SU-DHL-6 (cell line): ENCODE results near the gene GRIA2.

ENCODE experiments used
- H2AFZ ChIP-seq: fragments of 200-600 bp; sonication (generic); 2 replicates; pipeline ENCODE4 v1.6.1; 2014; ENCODE audit warnings: low read depth, mild to moderate bottlenecking, moderate library complexity, mixed read lengths, antibody characterized with exemption, low read length; ENCODE audit not compliant: severe bottlenecking
- H3F3A ChIP-seq: fragments of 200-600 bp; shearing (Covaris generic); 2 replicates; pipeline ENCODE4 v1.6.0; 2016; ENCODE audit warnings: antibody characterized with exemption, mild to moderate bottlenecking; ENCODE audit not compliant: insufficient read depth
- H3K27ac ChIP-seq: fragments of 200-600 bp; sonication (generic); 2 replicates; pipeline ENCODE4 v1.5.1; 2016; ENCODE audit warnings: low read depth, mild to moderate bottlenecking, low read length, moderate library complexity, mixed read lengths
- H3K27me3 ChIP-seq: fragments of 200-600 bp; sonication (generic), shearing (Covaris generic); 2 replicates; pipeline ENCODE4 v1.6.0; 2014; ENCODE audit warnings: mild to moderate bottlenecking, low read length
- H3K36me3 ChIP-seq: fragments of 200-600 bp; sonication (generic); 2 replicates; pipeline ENCODE4 v1.6.1; 2014; ENCODE audit warnings: mild to moderate bottlenecking, low read length, mixed read lengths
- H3K4me2 ChIP-seq: fragments of 300-600, 200-600 bp; shearing (Covaris generic), sonication (generic); 2 replicates; pipeline ENCODE4 v1.6.0; 2014; ENCODE audit warnings: low read length, low read depth, mild to moderate bottlenecking; ENCODE audit not compliant: poor library complexity, severe bottlenecking
- H3K4me3 ChIP-seq: fragments of 200-600 bp; sonication (generic); 2 replicates; pipeline ENCODE4 v1.5.1; 2014; ENCODE audit warnings: antibody characterized with exemption, low read length, mild to moderate bottlenecking, mixed read lengths; ENCODE audit not compliant: insufficient read depth, poor library complexity, severe bottlenecking
- H3K79me2 ChIP-seq: fragments of 200-600 bp; sonication (generic); 2 replicates; pipeline ENCODE4 v1.6.1; 2014; ENCODE audit warnings: mild to moderate bottlenecking, low read length, moderate library complexity; ENCODE audit not compliant: insufficient read depth
- H3K9ac ChIP-seq: fragments of 200-600 bp; sonication (generic); 2 replicates; pipeline ENCODE4 v1.7.0; 2014; ENCODE audit warnings: mild to moderate bottlenecking, low read length
- H3K9me2 ChIP-seq: fragments of 200-600 bp; sonication (generic); replicated peaks from 2 replicates; pipeline ENCODE4 v1.6.1; 2014; ENCODE audit warnings: low read length; ENCODE audit not compliant: insufficient read depth
- H3K9me3 ChIP-seq: fragments of 200-600 bp; sonication (generic); 2 replicates; pipeline ENCODE4 v1.6.1; 2014; ENCODE audit warnings: low read length, mixed read lengths; ENCODE audit not compliant: insufficient read depth
- H4K20me1 ChIP-seq: fragments of 200-600 bp; sonication (generic); 2 replicates; pipeline ENCODE4 v1.6.1; 2014; ENCODE audit warnings: low read depth, mild to moderate bottlenecking, antibody characterized with exemption, low read length, moderate library complexity, mixed read lengths
- EZH2phosphoT487 ChIP-seq: fragments of 200-600 bp; sonication (generic), shearing (Covaris generic); conservative IDR thresholded peaks from 2 replicates; pipeline ENCODE4 v1.6.1; 2018; ENCODE audit warnings: mild to moderate bottlenecking, antibody characterized with exemption, low read length, moderate library complexity, mixed read lengths
- TF ChIP-seq, protein P1 (sequence below): fragments of 200-600 bp; sonication (generic); IDR thresholded peaks from one replicate; pipeline ENCODE4 v1.5.1; 2017; ENCODE audit warnings: antibody characterized with exemption, mild to moderate bottlenecking, low read length, moderate library complexity; ENCODE audit not compliant: insufficient read depth, poor library complexity, severe bottlenecking

The GRIA2 gene

DNA sequence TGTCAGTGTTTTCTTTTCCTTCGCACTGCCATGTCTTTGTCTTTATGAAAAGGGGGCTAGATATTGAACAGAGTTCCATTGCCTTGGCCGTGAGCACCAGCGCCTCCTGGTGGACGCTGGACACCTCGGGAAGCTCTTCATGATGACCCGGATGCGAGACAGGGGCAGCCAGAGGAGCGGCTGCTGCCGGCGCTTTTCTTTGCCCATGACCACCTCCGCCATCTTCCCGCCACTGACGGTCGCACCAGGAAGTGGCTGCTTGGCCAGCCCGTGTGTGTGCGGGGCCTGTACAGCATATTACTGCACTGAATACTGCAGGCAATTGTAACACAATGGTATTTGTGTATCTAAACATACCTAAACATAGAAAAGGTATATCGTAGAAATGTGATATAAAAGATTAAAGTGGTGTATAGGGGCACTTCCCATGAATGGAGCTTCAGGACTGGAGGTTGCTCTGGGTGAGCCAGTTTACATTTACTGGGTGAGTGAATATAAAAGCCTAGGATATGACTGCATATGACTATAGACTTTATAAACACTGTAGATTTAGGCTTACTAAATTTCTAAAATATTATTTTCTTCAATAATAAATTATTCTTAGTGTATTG is 15.8 kb upstream of the GRIA2 start:
- Histone ChIP-seq H3K9me2 (no peaks in the 10 kb centered on the region), H3K27me3 (no peaks in the 10 kb centered on the region), H3K36me3 (no peaks in the 10 kb centered on the region), H4K20me1 (no peaks in the 10 kb centered on the region), H3K4me2 (no peak overlapping the region), H3K79me2 (no peaks in the 10 kb centered on the region), H3F3A (no peaks in the 10 kb centered on the region), H3K27ac (no peak overlapping the region), H2AFZ (no peak overlapping the region), H3K9me3 (no peaks in the 10 kb centered on the region), H3K9ac (no peak overlapping the region), H3K4me3 (no peak overlapping the region)
- no peak for TF ChIP-seq EZH2phosphoT487
- TF ChIP-seq, protein P1, sequence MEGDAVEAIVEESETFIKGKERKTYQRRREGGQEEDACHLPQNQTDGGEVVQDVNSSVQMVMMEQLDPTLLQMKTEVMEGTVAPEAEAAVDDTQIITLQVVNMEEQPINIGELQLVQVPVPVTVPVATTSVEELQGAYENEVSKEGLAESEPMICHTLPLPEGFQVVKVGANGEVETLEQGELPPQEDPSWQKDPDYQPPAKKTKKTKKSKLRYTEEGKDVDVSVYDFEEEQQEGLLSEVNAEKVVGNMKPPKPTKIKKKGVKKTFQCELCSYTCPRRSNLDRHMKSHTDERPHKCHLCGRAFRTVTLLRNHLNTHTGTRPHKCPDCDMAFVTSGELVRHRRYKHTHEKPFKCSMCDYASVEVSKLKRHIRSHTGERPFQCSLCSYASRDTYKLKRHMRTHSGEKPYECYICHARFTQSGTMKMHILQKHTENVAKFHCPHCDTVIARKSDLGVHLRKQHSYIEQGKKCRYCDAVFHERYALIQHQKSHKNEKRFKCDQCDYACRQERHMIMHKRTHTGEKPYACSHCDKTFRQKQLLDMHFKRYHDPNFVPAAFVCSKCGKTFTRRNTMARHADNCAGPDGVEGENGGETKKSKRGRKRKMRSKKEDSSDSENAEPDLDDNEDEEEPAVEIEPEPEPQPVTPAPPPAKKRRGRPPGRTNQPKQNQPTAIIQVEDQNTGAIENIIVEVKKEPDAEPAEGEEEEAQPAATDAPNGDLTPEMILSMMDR = peak; percentile 48

DNA sequence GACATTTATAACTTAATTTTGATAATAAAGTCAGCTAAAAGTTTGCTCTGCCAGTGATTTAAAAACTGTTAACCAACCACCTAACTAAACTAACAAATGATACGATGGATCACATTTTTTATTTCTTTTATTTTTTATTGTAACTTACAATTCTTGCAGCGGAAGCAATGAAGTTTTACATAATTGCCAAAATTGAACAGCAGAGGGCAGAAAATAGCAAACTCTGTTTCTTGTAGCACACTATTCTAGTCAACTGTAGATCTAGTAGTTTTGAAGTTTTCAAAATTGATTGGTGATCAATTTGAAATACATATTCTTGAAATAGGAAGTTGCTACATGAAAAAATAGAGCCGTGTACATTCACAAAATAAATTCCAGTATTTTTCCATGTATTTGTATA is 2.8 kb upstream of the GRIA2 start:
- H4K20me1 ChIP-seq = no peaks in the 10 kb centered on the region
- TF ChIP-seq EZH2phosphoT487 = no peak
- TF ChIP-seq, protein P1 = peak; percentile 20
- H3K9me2 ChIP-seq = no peaks in the 10 kb centered on the region
- H3K4me3 ChIP-seq = no peak overlapping the region
- no peak overlapping the region for H3K4me2 ChIP-seq
- H3K9me3 ChIP-seq = no peaks in the 10 kb centered on the region
- no peaks in the 10 kb centered on the region for H3F3A ChIP-seq
- H2AFZ ChIP-seq = no peak overlapping the region
- no peak overlapping the region for H3K9ac ChIP-seq
- no peaks in the 10 kb centered on the region for H3K36me3 ChIP-seq
- H3K79me2 ChIP-seq = no peaks in the 10 kb centered on the region
- no peaks in the 10 kb centered on the region for H3K27me3 ChIP-seq
- no peak overlapping the region for H3K27ac ChIP-seq

DNA sequence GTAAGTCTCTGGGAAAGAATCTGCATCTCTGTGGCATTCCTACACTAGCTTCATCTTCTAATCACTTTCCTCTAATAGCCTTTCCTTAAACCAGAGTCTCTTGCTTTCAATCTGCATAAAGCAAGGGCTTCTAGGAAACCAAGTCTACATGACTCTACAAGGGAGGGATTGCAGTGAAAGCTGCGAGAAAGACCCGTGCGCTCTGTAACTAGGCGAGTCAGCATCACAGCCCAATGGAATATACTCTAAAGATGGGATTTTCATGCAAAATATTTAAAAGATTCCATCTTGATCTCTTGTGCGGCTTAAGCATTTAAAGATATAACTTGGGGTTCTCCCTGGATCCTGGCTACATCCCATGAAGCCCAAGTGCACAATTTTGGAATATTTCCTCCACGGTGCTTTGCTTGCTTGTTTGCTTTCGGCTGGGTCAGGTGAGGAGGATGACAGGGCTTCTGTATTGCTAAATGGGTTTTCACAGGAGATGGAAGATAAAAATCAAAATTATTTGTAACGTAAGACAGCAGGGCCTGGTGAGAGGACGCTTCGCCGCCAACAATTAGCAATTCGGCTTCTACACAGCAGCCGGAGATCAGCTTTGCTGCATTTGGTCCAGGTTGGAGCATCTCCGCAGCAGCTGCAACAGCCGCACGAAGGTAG is 687 bp upstream of the GRIA2 start:
- Histone ChIP-seq H3K9me2 (no peaks in the 10 kb centered on the region), H3K36me3 (no peaks in the 10 kb centered on the region), H2AFZ (no peak overlapping the region), H3K4me3 (no peak overlapping the region), H3K9me3 (no peaks in the 10 kb centered on the region), H3K9ac (no peak overlapping the region), H3K4me2 (no peak overlapping the region), H3K79me2 (no peaks in the 10 kb centered on the region), H3K27ac (no peak overlapping the region), H3K27me3 (no peaks in the 10 kb centered on the region), H4K20me1 (no peaks in the 10 kb centered on the region), H3F3A (no peaks in the 10 kb centered on the region)
- TF ChIP-seq, protein P1 = no peak
- no peak for TF ChIP-seq EZH2phosphoT487
